Naive thymus-derived CD4-positive, alpha-beta T cell (primary cell): Measurements from ENCODE around the gene CCZ1B. TPM values are rescaled to one million over a fixed set of nuclear protein-coding genes. Genes with fewer than 3 reads are reported as not detected.
"Not testable (repeated sequence)": the region's sequence is repeated elsewhere in the genome, so short reads cannot be mapped to it uniquely, and the experiment has no call there.

Experiments used
- ATAC-seq: fragments of 150-1000 bp; cut with Tn5 transposase; 2 replicates; pipeline ENCODE4 v1.10.0; 2021; ENCODE audit warnings: mild to moderate bottlenecking, moderate library complexity
- CTCF ChIA-PET: fragments of 350-600 bp; sonication (Branson Sonifier 250); formaldehyde crosslinking; loops from one replicate; lab custom pipeline; 2021; ENCODE audit warnings: antibody characterized with exemption; lab: Charles Lee
- POLR2A ChIA-PET: fragments of 350-600 bp; sonication (Branson Sonifier 250); formaldehyde crosslinking; loops from one replicate; lab custom pipeline; 2021; ENCODE audit warnings: antibody characterized with exemption, inconsistent platforms; lab: Charles Lee
- DNase-seq, 9 donors: peaks; one replicate each; pipeline versions ENCODE4 v3.0.0 to v3.0.0-alpha.2; 2020 to 2022; ENCODE audit warnings: mixed read lengths in 1 of 9
- H3K27ac ChIP-seq: one replicate; pipeline ENCODE4 v1.7.0; 2013; ENCODE audit warnings: mild to moderate bottlenecking, low read depth, low read length, moderate library complexity
- H3K27me3 ChIP-seq, 2 donors: one replicate each; pipeline ENCODE4 v1.7.0; 2013; ENCODE audit warnings: low read length in 2 of 2, mild to moderate bottlenecking in 2 of 2, moderate library complexity in 2 of 2; ENCODE audit not compliant: control insufficient read depth in 2 of 2, insufficient read depth in 2 of 2
- H3K36me3 ChIP-seq, 3 experiments: 1 replicate in 2 of 3; 2 replicates in 1 of 3; pipeline ENCODE4 v1.7.0; 2013; ENCODE audit warnings: low read length in 3 of 3, mild to moderate bottlenecking in 3 of 3, moderate library complexity in 1 of 3; ENCODE audit not compliant: insufficient read depth in 3 of 3, control insufficient read depth in 2 of 3
- H3K4me1 ChIP-seq, 2 donors: one replicate each; pipeline ENCODE4 v1.7.0; 2013; ENCODE audit warnings: low read length in 2 of 2, mild to moderate bottlenecking in 2 of 2, moderate library complexity in 1 of 2; ENCODE audit not compliant: control insufficient read depth in 2 of 2, insufficient read depth in 2 of 2
- H3K4me3 ChIP-seq: 2 replicates; pipeline ENCODE4 v1.7.0; 2013; ENCODE audit warnings: mild to moderate bottlenecking, low read length
- H3K9me3 ChIP-seq, 3 experiments: 1 replicate in 2 of 3; 2 replicates in 1 of 3; pipeline ENCODE4 v1.7.0; 2013; ENCODE audit warnings: low read length in 3 of 3; ENCODE audit not compliant: control insufficient read depth in 2 of 3
- H3K27ac Mint-ChIP-seq, 9 donors: one replicate each; pipeline ENCODE4 v1.8.0; 2020 to 2022; ENCODE audit warnings: mixed read lengths in 9 of 9, mild to moderate bottlenecking in 8 of 9, moderate library complexity in 5 of 9, inconsistent platforms in 2 of 9
- H3K27me3 Mint-ChIP-seq, 5 donors: one replicate each; pipeline ENCODE4 v1.8.0; 2021 to 2022; ENCODE audit warnings: mixed read lengths in 5 of 5, mild to moderate bottlenecking in 1 of 5
- H3K36me3 Mint-ChIP-seq, 5 donors: one replicate each; pipeline ENCODE4 v1.8.0; 2020 to 2022; ENCODE audit warnings: mixed read lengths in 5 of 5, mild to moderate bottlenecking in 3 of 5, inconsistent platforms in 1 of 5
- H3K4me1 Mint-ChIP-seq, 7 donors: one replicate each; pipeline ENCODE4 v1.8.0; 2020 to 2022; ENCODE audit warnings: mixed read lengths in 7 of 7, mild to moderate bottlenecking in 3 of 7, inconsistent platforms in 1 of 7
- H3K4me3 Mint-ChIP-seq, 10 donors: one replicate each; pipeline ENCODE4 v1.8.0; 2020 to 2022; ENCODE audit warnings: mild to moderate bottlenecking in 10 of 10, mixed read lengths in 10 of 10, moderate library complexity in 6 of 10, inconsistent platforms in 2 of 10
- H3K9me3 Mint-ChIP-seq, 11 donors: one replicate each; pipeline ENCODE4 v1.8.0; 2020 to 2022; ENCODE audit warnings: mixed read lengths in 11 of 11, mild to moderate bottlenecking in 4 of 11, inconsistent platforms in 1 of 11, moderate library complexity in 1 of 11
- intact Hi-C, 2 donors: fragments of 100-400 bp; cut with micrococcal nuclease; formaldehyde crosslinking; loops; one replicate each; pipeline ENCODE4 v1.15.1; 2023
- polyA plus RNA-seq, 2 donors: library from polyadenylated mRNA; unstranded; fragments of 300-500 nt; fragmentation: Illumina TruSeq; gene quantifications; one replicate each; pipeline ENCODE4 v1.2.3, GENCODE V29; 2021
- total RNA-seq, 6 experiments: library from RNA in 5 of 6; stranded (reverse) in 5 of 6; gene quantifications; 1 replicate in 5 of 6; 2 replicates in 1 of 6; pipeline ENCODE4 v1.2.3 and lab custom pipeline; 2021 to 2026

CCZ1B gene
- total and polyA plus RNA-seq, 7 experiments from 2014 or later = 20.5 to 104 (median 78.6) TPM

- H3K4me1 ChIP-seq, H3K9me3 ChIP-seq, H3K27me3 Mint-ChIP-seq, H3K4me3 Mint-ChIP-seq, DNase-seq, H3K4me3 ChIP-seq, intact Hi-C loops, H3K27ac Mint-ChIP-seq, ATAC-seq, H3K27ac ChIP-seq, POLR2A ChIA-PET, H3K9me3 Mint-ChIP-seq, CTCF ChIA-PET, H3K27me3 ChIP-seq: not testable (repeated sequence)
- H3K36me3 ChIP-seq = peaks cover 0 to 10% (median 0%) of the 10 kb centered on the region in 3 experiments
- Mint-ChIP-seq H3K4me1 (peaks cover 0 to 22% (median 10%) of the 10 kb centered on the region in 7 donors), H3K36me3 (peaks cover 0 to 26% (median 12%) of the 10 kb centered on the region in 5 donors)
Observed at GRCh38 chr7:6821622-6822021, 4.5 kb downstream of the CCZ1B start.

GRCh38 chr7:6815470-6815869 lies 10.6 kb downstream of the CCZ1B start:
- H3K4me1 Mint-ChIP-seq, DNase-seq, H3K9me3 Mint-ChIP-seq: not testable (repeated sequence)

GRCh38 chr7:6813011-6813410 lies 13.1 kb downstream of the CCZ1B start:
- H3K4me3 ChIP-seq, POLR2A ChIA-PET, ATAC-seq, H3K36me3 ChIP-seq, H3K27me3 Mint-ChIP-seq, DNase-seq, intact Hi-C loops, H3K9me3 ChIP-seq, H3K4me3 Mint-ChIP-seq, H3K4me1 ChIP-seq, H3K9me3 Mint-ChIP-seq, H3K27ac ChIP-seq, CTCF ChIA-PET, H3K27me3 ChIP-seq, H3K27ac Mint-ChIP-seq, H3K4me1 Mint-ChIP-seq: not testable (repeated sequence)
- H3K36me3 Mint-ChIP-seq = peaks cover 0 to 26% (median 6%) of the 10 kb centered on the region in 5 donors

More at GRCh38 chr7:6815470-6815869, 10.6 kb downstream of the CCZ1B start:
- H3K4me1 ChIP-seq, H3K4me3 ChIP-seq, CTCF ChIA-PET, H3K4me3 Mint-ChIP-seq, H3K9me3 ChIP-seq, H3K27ac ChIP-seq, POLR2A ChIA-PET, H3K27ac Mint-ChIP-seq, H3K36me3 ChIP-seq, ATAC-seq, H3K27me3 ChIP-seq, H3K27me3 Mint-ChIP-seq, intact Hi-C loops: not testable (repeated sequence)
- peaks cover 0 to 31% (median 13%) of the 10 kb centered on the region in 5 donors for H3K36me3 Mint-ChIP-seq

GRCh38 chr7:6807959-6808358 lies 18.1 kb downstream of the CCZ1B start:
- POLR2A ChIA-PET, intact Hi-C loops, H3K9me3 Mint-ChIP-seq, H3K4me3 Mint-ChIP-seq, H3K27me3 Mint-ChIP-seq, H3K36me3 Mint-ChIP-seq, DNase-seq, ATAC-seq, H3K36me3 ChIP-seq, H3K4me1 ChIP-seq, H3K4me3 ChIP-seq, CTCF ChIA-PET, H3K4me1 Mint-ChIP-seq, H3K27me3 ChIP-seq, H3K9me3 ChIP-seq, H3K27ac Mint-ChIP-seq, H3K27ac ChIP-seq: not testable (repeated sequence)

GRCh38 chr7:6807393-6807918 lies 18.6 kb downstream of the CCZ1B start:
- POLR2A ChIA-PET = not testable (repeated sequence)

GRCh38 chr7:6800331-6800730 lies 25.7 kb downstream of the CCZ1B start:
- H3K27me3 Mint-ChIP-seq, ATAC-seq, H3K4me3 Mint-ChIP-seq, H3K27me3 ChIP-seq, CTCF ChIA-PET, H3K9me3 Mint-ChIP-seq, H3K27ac Mint-ChIP-seq, H3K9me3 ChIP-seq, DNase-seq, H3K4me1 ChIP-seq, H3K36me3 ChIP-seq, H3K27ac ChIP-seq, POLR2A ChIA-PET, H3K36me3 Mint-ChIP-seq, H3K4me3 ChIP-seq, intact Hi-C loops, H3K4me1 Mint-ChIP-seq: not testable (repeated sequence)

More at GRCh38 chr7:6807393-6807918, 18.6 kb downstream of the CCZ1B start:
- H3K27ac Mint-ChIP-seq, ATAC-seq, CTCF ChIA-PET, H3K9me3 Mint-ChIP-seq, H3K27me3 Mint-ChIP-seq, H3K9me3 ChIP-seq, intact Hi-C loops, H3K36me3 Mint-ChIP-seq, H3K4me3 Mint-ChIP-seq, H3K27ac ChIP-seq, H3K4me1 Mint-ChIP-seq, H3K4me1 ChIP-seq, H3K36me3 ChIP-seq, H3K27me3 ChIP-seq, H3K4me3 ChIP-seq, DNase-seq: not testable (repeated sequence)

GRCh38 chr7:6799887-6800286 lies 26.2 kb downstream of the CCZ1B start:
- H3K4me1 ChIP-seq, ATAC-seq, H3K27me3 Mint-ChIP-seq, H3K27me3 ChIP-seq, H3K27ac ChIP-seq, intact Hi-C loops, H3K4me1 Mint-ChIP-seq, H3K4me3 Mint-ChIP-seq, H3K27ac Mint-ChIP-seq, CTCF ChIA-PET, POLR2A ChIA-PET, H3K36me3 ChIP-seq, H3K4me3 ChIP-seq, H3K36me3 Mint-ChIP-seq, H3K9me3 Mint-ChIP-seq, DNase-seq, H3K9me3 ChIP-seq: not testable (repeated sequence)
